Measurements from ENCODE around the gene IMPDH1.

GRCh38 chr7:128393526-128394330, 16.1 kb downstream of the IMPDH1 start:
- TF ChIP-seq POLR2A (IDR thresholded peaks at IDR 0.05) (no peak), CTCF (IDR thresholded peaks at IDR 0.05) (no peak)
